GM12892 (cell line): Measurements from ENCODE around the gene CDKN2B-AS1.

ENCODE experiments used
- POLR2AphosphoS5 ChIP-seq: IDR thresholded peaks from 2 replicates; pipeline ENCODE4 v1.6.1; 2011; ENCODE audit warnings: low read depth, low read length, control low read depth
- TAF1 ChIP-seq: IDR thresholded peaks from 2 replicates; pipeline ENCODE4 v1.6.1; 2011; ENCODE audit warnings: low read depth, mild to moderate bottlenecking, control low read depth, low read length, borderline replicate concordance

DNA sequence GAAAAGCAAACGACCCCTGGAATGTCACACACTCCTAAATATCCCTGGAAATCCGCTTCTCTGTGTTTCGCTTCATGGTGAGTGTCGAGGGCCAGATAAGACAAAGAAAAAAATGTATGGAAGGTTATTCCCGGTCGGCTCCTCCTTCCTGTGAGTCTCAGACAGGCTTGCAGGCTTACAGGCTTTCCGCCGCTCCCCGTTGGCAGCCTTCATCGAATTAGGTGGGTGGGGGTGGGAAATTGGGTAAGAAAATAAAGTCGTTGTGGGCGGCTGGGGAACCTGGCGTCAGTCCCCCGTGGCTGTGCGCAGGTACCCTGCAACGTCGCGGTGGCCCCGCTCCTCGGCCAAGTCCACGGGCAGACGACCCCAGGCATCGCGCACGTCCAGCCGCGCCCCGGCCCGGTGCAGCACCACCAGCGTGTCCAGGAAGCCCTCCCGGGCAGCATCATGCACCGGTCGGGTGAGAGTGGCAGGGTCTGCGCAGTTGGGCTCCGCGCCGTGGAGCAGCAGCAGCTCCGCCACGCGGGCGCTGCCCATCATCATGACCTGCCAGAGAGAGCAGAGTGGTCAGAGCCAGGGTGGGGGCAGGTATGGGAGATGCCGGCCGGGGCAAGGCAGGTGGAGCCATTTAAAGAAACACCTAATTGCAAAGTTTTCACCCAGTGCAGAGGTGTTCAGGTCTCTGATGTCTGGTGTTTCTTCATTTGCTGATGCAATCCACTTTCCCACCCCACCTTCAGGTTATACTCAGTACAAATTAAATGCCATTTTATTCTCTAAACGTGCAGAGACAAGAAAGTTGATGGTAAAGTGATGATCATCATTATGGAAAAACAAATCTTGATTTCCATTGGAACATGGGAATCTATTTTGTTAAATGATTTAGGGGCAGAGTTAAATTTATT is 11.4 kb downstream of the CDKN2B-AS1 start:
- no peak for TF ChIP-seq TAF1
- no peak for TF ChIP-seq POLR2AphosphoS5
